HepG2 (cell line): ENCODE measurements around the gene PPCDC. TPM values are rescaled to one million over a fixed set of nuclear protein-coding genes. Genes with fewer than 3 reads are reported as not detected.

Source experiments
- FOXK2 ChIP-seq: fragments of 450-650 bp; IDR thresholded peaks from 2 replicates; pipeline ENCODE4 v1.6.1; 2016
- HIVEP1 ChIP-seq: sonication (generic); formaldehyde crosslinking; IDR thresholded peaks from 2 replicates; pipeline ENCODE4 v1.4.0; 2020; ENCODE audit warnings: mild to moderate bottlenecking, missing genetic modification reagents
- KDM6A ChIP-seq: IDR thresholded peaks from 2 replicates; pipeline ENCODE4 v1.6.1; 2016; ENCODE audit warnings: low read depth
- KLF15 ChIP-seq: sonication (generic); formaldehyde crosslinking; IDR thresholded peaks from 2 replicates; pipeline ENCODE4 v1.8.1; 2023; ENCODE audit warnings: borderline replicate concordance, mild to moderate bottlenecking, inconsistent platforms, missing genetic modification reagents, mixed read lengths
- MED1 ChIP-seq: sonication (generic); formaldehyde crosslinking; IDR thresholded peaks from 2 replicates; pipeline ENCODE4 v1.4.0; 2020; ENCODE audit warnings: missing genetic modification reagents
- NBN ChIP-seq: fragments of 450-650 bp; conservative IDR thresholded peaks from 2 replicates; pipeline ENCODE4 v1.6.1; 2017
- PAWR ChIP-seq: sonication (generic); formaldehyde crosslinking; IDR thresholded peaks from 2 replicates; pipeline ENCODE4 v1.4.0; 2020; ENCODE audit warnings: missing genetic modification reagents, mild to moderate bottlenecking, borderline replicate concordance
- PRMT3 ChIP-seq: sonication (generic); formaldehyde crosslinking; IDR thresholded peaks from 2 replicates; pipeline ENCODE4 v1.8.1; 2022; ENCODE audit warnings: low read depth, mild to moderate bottlenecking, moderate library complexity, missing genetic modification reagents, borderline replicate concordance
- SALL2 ChIP-seq: sonication (generic); formaldehyde crosslinking; IDR thresholded peaks from 2 replicates; pipeline ENCODE4 v1.8.1; 2023; ENCODE audit warnings: mild to moderate bottlenecking, missing genetic modification reagents, inconsistent platforms
- ZNF101 ChIP-seq: sonication (generic); formaldehyde crosslinking; IDR thresholded peaks from 2 replicates; pipeline ENCODE4 v1.4.0; 2020; ENCODE audit warnings: mild to moderate bottlenecking, low read depth, missing genetic modification reagents, borderline replicate concordance
- ZNF17 ChIP-seq: sonication (generic); formaldehyde crosslinking; IDR thresholded peaks from 2 replicates; pipeline ENCODE4 v1.5.0; 2020; ENCODE audit warnings: mild to moderate bottlenecking, missing genetic modification reagents
- ZNF383 ChIP-seq: sonication (generic); formaldehyde crosslinking; IDR thresholded peaks from 2 replicates; pipeline ENCODE4 v1.4.0; 2020; ENCODE audit warnings: missing genetic modification reagents, mild to moderate bottlenecking, borderline replicate concordance
- ZNF496 ChIP-seq: sonication (generic); formaldehyde crosslinking; IDR thresholded peaks from 2 replicates; pipeline ENCODE4 v1.8.1; 2023; ENCODE audit warnings: mild to moderate bottlenecking, moderate library complexity, missing genetic modification reagents; ENCODE audit not compliant: insufficient replicate concordance
- ZNF558 ChIP-seq: sonication (generic); formaldehyde crosslinking; IDR thresholded peaks from 2 replicates; pipeline ENCODE4 v1.9.0; 2022; ENCODE audit warnings: mild to moderate bottlenecking, missing genetic modification reagents, borderline replicate concordance
- ZSCAN29 ChIP-seq: sonication (generic); formaldehyde crosslinking; conservative IDR thresholded peaks from 2 replicates; pipeline ENCODE4 v1.4.0; 2020; ENCODE audit warnings: mild to moderate bottlenecking, missing genetic modification reagents
- polyA plus RNA-seq, 8 experiments: library from polyadenylated mRNA; depleted of rRNA in 3 of 8; stranded (reverse) in 7 of 8; unstranded in 1 of 8; fragments of >200 nt; fragmentation: Illumina TruSeq in 4 of 8; extraction: Trizol in 4 of 8; gene quantifications; 2 replicates each; pipeline versions ENCODE4 v1.2.1 to v1.2.3, GENCODE V29; 2011 to 2016; ENCODE audit warnings: low read depth in 4 of 8, missing spikeins in 1 of 8, mixed read lengths in 1 of 8; ENCODE audit not compliant: insufficient read depth in 1 of 8
- total RNA-seq, 5 experiments: library from RNA; depleted of rRNA; stranded (reverse); fragments of >200 nt; fragmentation: Illumina TruSeq; extraction: Trizol; gene quantifications; 2 replicates each; pipeline ENCODE4 v1.2.3, GENCODE V29; 2016; ENCODE audit warnings: low read depth in 1 of 5
- TF ChIP-seq, protein P1 (sequence below): sonication (generic); formaldehyde crosslinking; IDR thresholded peaks from 2 replicates; pipeline ENCODE4 v1.8.1; 2023; ENCODE audit warnings: mild to moderate bottlenecking, missing genetic modification reagents
- TF ChIP-seq, protein P2 (sequence below), 2 experiments: fragments of 450-650 bp in 1 of 2; sonication (generic) in 1 of 2; formaldehyde crosslinking; IDR thresholded peaks; 2 replicates each; pipeline versions ENCODE4 v1.5.0 to v1.8.0; 2020 to 2022; ENCODE audit warnings: mild to moderate bottlenecking in 1 of 2, missing genetic modification reagents in 1 of 2
- TF ChIP-seq, protein P3 (sequence below): sonication (generic); formaldehyde crosslinking; IDR thresholded peaks from 2 replicates; pipeline ENCODE4 v1.4.0; 2020; ENCODE audit warnings: low read depth, missing genetic modification reagents
- TF ChIP-seq, protein P4 (sequence below): sonication (generic); formaldehyde crosslinking; IDR thresholded peaks from 2 replicates; pipeline ENCODE4 v1.4.0; 2020; ENCODE audit warnings: missing genetic modification reagents, borderline replicate concordance
- TF ChIP-seq, protein P5 (sequence below): IDR thresholded peaks from 2 replicates; pipeline ENCODE4 v1.6.1; 2016

The PPCDC gene
- total and polyA plus RNA-seq, 2 of the 13 experiments (the other 11 are each of a cell fraction or from before 2014, with no cell fraction given) = 12.3 to 12.8 TPM

DNA sequence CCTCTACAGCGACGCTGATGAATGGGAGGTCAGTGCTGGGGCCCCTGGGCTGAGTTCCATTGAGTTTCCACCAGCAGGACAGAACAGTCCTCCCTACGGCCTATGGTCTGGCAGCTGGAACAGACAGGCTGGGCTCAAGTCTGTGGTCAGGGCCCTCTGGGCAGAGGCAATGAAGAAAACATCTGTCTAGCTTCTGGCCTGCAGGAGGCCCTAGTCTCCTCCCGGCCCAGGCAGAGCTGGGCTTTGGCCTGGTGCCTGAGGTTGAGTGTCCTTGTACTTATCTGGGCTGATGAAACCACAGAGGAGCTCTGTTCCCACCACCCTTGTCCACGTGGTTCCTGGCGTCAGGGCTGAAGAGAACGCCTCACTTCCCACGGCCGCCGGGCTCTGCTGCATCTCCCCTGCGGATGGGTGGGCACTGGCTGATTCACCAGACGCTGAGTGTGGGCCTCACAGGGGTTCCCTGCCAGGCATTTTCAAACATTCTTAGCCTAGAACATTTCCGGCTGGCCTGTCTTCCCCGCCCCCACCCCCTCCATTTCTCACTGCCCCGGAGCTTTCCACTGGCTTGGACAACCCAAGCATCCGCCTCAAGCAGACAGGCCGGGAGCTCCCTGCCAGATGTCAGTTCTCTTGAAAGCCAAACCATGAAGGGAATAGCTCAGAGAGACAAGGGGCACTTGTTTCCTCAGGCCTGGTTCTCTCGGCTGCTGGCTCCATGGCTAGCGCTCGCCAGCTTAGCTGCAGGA is 20.3 kb downstream of the PPCDC start (continued):
- TF ChIP-seq, protein P1, sequence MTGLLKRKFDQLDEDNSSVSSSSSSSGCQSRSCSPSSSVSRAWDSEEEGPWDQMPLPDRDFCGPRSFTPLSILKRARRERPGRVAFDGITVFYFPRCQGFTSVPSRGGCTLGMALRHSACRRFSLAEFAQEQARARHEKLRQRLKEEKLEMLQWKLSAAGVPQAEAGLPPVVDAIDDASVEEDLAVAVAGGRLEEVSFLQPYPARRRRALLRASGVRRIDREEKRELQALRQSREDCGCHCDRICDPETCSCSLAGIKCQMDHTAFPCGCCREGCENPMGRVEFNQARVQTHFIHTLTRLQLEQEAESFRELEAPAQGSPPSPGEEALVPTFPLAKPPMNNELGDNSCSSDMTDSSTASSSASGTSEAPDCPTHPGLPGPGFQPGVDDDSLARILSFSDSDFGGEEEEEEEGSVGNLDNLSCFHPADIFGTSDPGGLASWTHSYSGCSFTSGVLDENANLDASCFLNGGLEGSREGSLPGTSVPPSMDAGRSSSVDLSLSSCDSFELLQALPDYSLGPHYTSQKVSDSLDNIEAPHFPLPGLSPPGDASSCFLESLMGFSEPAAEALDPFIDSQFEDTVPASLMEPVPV (CRISPR knock-in tag) = no peak
- TF ChIP-seq KLF15 (CRISPR knock-in tag) = no peak
- TF ChIP-seq FOXK2 = no peak
- TF ChIP-seq ZNF496 = no peak
- TF ChIP-seq HIVEP1 (CRISPR knock-in tag) = no peak
- TF ChIP-seq PAWR (CRISPR knock-in tag) = no peak
- peak; percentile 92 for TF ChIP-seq MED1 (CRISPR knock-in tag)
- TF ChIP-seq PRMT3 = no peak
- TF ChIP-seq, protein P2, sequence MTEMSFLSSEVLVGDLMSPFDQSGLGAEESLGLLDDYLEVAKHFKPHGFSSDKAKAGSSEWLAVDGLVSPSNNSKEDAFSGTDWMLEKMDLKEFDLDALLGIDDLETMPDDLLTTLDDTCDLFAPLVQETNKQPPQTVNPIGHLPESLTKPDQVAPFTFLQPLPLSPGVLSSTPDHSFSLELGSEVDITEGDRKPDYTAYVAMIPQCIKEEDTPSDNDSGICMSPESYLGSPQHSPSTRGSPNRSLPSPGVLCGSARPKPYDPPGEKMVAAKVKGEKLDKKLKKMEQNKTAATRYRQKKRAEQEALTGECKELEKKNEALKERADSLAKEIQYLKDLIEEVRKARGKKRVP (CRISPR knock-in tag; IDR thresholded peaks at IDR 0.05) = peak in 1 of 2 experiments; percentile 98; a peak in 2 of 4 replicates
- TF ChIP-seq, protein P3, sequence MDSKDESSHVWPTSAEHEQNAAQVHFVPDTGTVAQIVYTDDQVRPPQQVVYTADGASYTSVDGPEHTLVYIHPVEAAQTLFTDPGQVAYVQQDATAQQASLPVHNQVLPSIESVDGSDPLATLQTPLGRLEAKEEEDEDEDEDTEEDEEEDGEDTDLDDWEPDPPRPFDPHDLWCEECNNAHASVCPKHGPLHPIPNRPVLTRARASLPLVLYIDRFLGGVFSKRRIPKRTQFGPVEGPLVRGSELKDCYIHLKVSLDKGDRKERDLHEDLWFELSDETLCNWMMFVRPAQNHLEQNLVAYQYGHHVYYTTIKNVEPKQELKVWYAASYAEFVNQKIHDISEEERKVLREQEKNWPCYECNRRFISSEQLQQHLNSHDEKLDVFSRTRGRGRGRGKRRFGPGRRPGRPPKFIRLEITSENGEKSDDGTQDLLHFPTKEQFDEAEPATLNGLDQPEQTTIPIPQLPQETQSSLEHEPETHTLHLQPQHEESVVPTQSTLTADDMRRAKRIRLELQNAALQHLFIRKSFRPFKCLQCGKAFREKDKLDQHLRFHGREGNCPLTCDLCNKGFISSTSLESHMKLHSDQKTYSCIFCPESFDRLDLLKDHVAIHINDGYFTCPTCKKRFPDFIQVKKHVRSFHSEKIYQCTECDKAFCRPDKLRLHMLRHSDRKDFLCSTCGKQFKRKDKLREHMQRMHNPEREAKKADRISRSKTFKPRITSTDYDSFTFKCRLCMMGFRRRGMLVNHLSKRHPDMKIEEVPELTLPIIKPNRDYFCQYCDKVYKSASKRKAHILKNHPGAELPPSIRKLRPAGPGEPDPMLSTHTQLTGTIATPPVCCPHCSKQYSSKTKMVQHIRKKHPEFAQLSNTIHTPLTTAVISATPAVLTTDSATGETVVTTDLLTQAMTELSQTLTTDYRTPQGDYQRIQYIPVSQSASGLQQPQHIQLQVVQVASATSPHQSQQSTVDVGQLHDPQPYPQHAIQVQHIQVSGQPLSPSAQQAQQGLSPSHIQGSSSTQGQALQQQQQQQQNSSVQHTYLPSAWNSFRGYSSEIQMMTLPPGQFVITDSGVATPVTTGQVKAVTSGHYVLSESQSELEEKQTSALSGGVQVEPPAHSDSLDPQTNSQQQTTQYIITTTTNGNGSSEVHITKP = no peak
- no peak for TF ChIP-seq ZNF101 (CRISPR knock-in tag)
- TF ChIP-seq, protein P4, sequence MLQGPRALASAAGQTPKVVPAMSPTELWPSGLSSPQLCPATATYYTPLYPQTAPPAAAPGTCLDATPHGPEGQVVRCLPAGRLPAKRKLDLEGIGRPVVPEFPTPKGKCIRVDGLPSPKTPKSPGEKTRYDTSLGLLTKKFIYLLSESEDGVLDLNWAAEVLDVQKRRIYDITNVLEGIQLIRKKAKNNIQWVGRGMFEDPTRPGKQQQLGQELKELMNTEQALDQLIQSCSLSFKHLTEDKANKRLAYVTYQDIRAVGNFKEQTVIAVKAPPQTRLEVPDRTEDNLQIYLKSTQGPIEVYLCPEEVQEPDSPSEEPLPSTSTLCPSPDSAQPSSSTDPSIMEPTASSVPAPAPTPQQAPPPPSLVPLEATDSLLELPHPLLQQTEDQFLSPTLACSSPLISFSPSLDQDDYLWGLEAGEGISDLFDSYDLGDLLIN = no peak
- TF ChIP-seq ZNF383 (CRISPR knock-in tag) = peak; percentile 88; the same call in 1 of the 2 replicates
- TF ChIP-seq, protein P5, sequence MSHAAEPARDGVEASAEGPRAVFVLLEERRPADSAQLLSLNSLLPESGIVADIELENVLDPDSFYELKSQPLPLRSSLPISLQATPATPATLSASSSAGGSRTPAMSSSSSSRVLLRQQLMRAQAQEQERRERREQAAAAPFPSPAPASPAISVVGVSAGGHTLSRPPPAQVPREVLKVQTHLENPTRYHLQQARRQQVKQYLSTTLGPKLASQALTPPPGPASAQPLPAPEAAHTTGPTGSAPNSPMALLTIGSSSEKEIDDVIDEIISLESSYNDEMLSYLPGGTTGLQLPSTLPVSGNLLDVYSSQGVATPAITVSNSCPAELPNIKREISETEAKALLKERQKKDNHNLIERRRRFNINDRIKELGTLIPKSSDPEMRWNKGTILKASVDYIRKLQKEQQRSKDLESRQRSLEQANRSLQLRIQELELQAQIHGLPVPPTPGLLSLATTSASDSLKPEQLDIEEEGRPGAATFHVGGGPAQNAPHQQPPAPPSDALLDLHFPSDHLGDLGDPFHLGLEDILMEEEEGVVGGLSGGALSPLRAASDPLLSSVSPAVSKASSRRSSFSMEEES (CRISPR knock-in tag) = peak; percentile 68
- TF ChIP-seq ZSCAN29 (CRISPR knock-in tag) = no peak
- TF ChIP-seq SALL2 (CRISPR knock-in tag) = no peak; the same call in none of the 2 replicates
- TF ChIP-seq NBN = no peak
- TF ChIP-seq KDM6A (CRISPR knock-in tag) = no peak
- no peak for TF ChIP-seq ZNF17 (CRISPR knock-in tag)
- TF ChIP-seq ZNF558 (CRISPR knock-in tag) = peak; percentile 57; the same call in 1 of the 2 replicates
